Measurements from ENCODE around the gene VPREB3. TPM values are rescaled to one million over a fixed set of nuclear protein-coding genes. Genes with fewer than 3 reads are reported as not detected.

Gene VPREB3
- total RNA-seq, 1 experiment from 2014 or later = not detected

- ChIA-PET CTCF (no interaction called here), POLR2A (no interaction called here)
- intact Hi-C loops (cut with micrococcal nuclease; ENCODE audit: unreplicated experiment) (loop anchor here (10.0 kb wide), 1 partner anchor 65 kb away; no protein-coding TSS in a partner anchor), in situ Hi-C loops (cut with HindIII; ENCODE audit: low pct_unique_long_range_greater_than_20kb, low sequenced_read_pairs) (no loop called here)
- no peak overlapping the region for H3K4me3 ChIP-seq (ENCODE audit: low read depth in 2 of 2, low read length in 2 of 2)
- H3K9me3 ChIP-seq (ENCODE audit: control insufficient read depth, insufficient read depth, low read depth, low read length) = no peaks in the 10 kb centered on the region
- H3K36me3 ChIP-seq (ENCODE audit: control insufficient read depth, insufficient read depth, low read length) = no peaks in the 10 kb centered on the region
- peaks cover 6% of the 10 kb centered on the region for H3K4me1 ChIP-seq (ENCODE audit: control insufficient read depth, insufficient read depth, low read length)
- H3K27ac ChIP-seq (ENCODE audit: low read length) = no peak overlapping the region
- BruUV-seq (replicated peaks) = no TSS peak
- no peak for ATAC-seq
- no peak for DNase-seq (ENCODE audit: low read depth, low spot score)
- no peaks in the 10 kb centered on the region for H3K27me3 ChIP-seq (ENCODE audit: control insufficient read depth, insufficient read depth, low read length)
- TF ChIP-seq SIN3A (IDR thresholded peaks at IDR 0.05; ENCODE audit: borderline replicate concordance, insufficient read depth, low read depth, low read length) (no peak), REST (IDR thresholded peaks at IDR 0.05; ENCODE audit: insufficient read depth in 1 of 2, low read depth in 2 of 2, low read length in 1 of 2) (no peak), CTCF (IDR thresholded peaks at IDR 0.05) (no peak), TCF7L2 (IDR thresholded peaks at IDR 0.05; ENCODE audit: low read depth, low read length) (no peak), POLR2AphosphoS5 (IDR thresholded peaks at IDR 0.05; ENCODE audit: low read depth, low read length) (no peak)
Measured at GRCh38 chr22:23779731-23780130, 25.5 kb upstream of the VPREB3 start.

- ChIA-PET CTCF (no interaction called here), POLR2A (no interaction called here)
- DNase-seq (ENCODE audit: low read depth, low spot score) = no peak
- H3K9me3 ChIP-seq (ENCODE audit: control insufficient read depth, insufficient read depth, low read depth, low read length) = no peaks in the 10 kb centered on the region
- H3K27me3 ChIP-seq (ENCODE audit: control insufficient read depth, insufficient read depth, low read length) = no peaks in the 10 kb centered on the region
- H3K4me1 ChIP-seq (ENCODE audit: control insufficient read depth, insufficient read depth, low read length) = peaks cover 6% of the 10 kb centered on the region
- no TSS peak for BruUV-seq (replicated peaks)
- no peak overlapping the region for H3K27ac ChIP-seq (ENCODE audit: low read length)
- no peak overlapping the region for H3K4me3 ChIP-seq (ENCODE audit: low read depth in 2 of 2, low read length in 2 of 2)
- intact Hi-C loops (cut with micrococcal nuclease; ENCODE audit: unreplicated experiment) (loop anchor here (10.0 kb wide), 1 partner anchor 66 kb away; no protein-coding TSS in a partner anchor), in situ Hi-C loops (cut with HindIII; ENCODE audit: low pct_unique_long_range_greater_than_20kb, low sequenced_read_pairs) (no loop called here)
- no peak for ATAC-seq
- TF ChIP-seq TCF7L2 (IDR thresholded peaks at IDR 0.05; ENCODE audit: low read depth, low read length) = no peak
- no peaks in the 10 kb centered on the region for H3K36me3 ChIP-seq (ENCODE audit: control insufficient read depth, insufficient read depth, low read length)
Measured at GRCh38 chr22:23779083-23779482, 24.9 kb upstream of the VPREB3 start.

- CTCF ChIA-PET = no interaction called here
- no peak for TF ChIP-seq SIN3A (IDR thresholded peaks at IDR 0.05; ENCODE audit: borderline replicate concordance, insufficient read depth, low read depth, low read length)
- no peak for TF ChIP-seq TCF7L2 (IDR thresholded peaks at IDR 0.05; ENCODE audit: low read depth, low read length)
- TF ChIP-seq POLR2AphosphoS5 (IDR thresholded peaks at IDR 0.05; ENCODE audit: low read depth, low read length) = no peak
- no peak for TF ChIP-seq REST (IDR thresholded peaks at IDR 0.05; ENCODE audit: insufficient read depth in 1 of 2, low read depth in 2 of 2, low read length in 1 of 2)
- Histone ChIP-seq H3K36me3 (ENCODE audit: control insufficient read depth, insufficient read depth, low read length) (no peaks in the 10 kb centered on the region), H3K4me3 (ENCODE audit: low read depth in 2 of 2, low read length in 2 of 2) (no peak overlapping the region), H3K9me3 (ENCODE audit: control insufficient read depth, insufficient read depth, low read depth, low read length) (no peaks in the 10 kb centered on the region), H3K27ac (ENCODE audit: low read length) (no peak overlapping the region), H3K4me1 (ENCODE audit: control insufficient read depth, insufficient read depth, low read length) (peaks cover 6% of the 10 kb centered on the region), H3K27me3 (ENCODE audit: control insufficient read depth, insufficient read depth, low read length) (no peaks in the 10 kb centered on the region)
- intact Hi-C loops (cut with micrococcal nuclease; ENCODE audit: unreplicated experiment) = loop anchor here (10.0 kb wide), 1 partner anchor 66 kb away; no protein-coding TSS in a partner anchor
- in situ Hi-C loops (cut with HindIII; ENCODE audit: low pct_unique_long_range_greater_than_20kb, low sequenced_read_pairs) = no loop called here
- POLR2A ChIA-PET = no interaction called here
- no TSS peak for BruUV-seq (replicated peaks)
- ATAC-seq (no peak), DNase-seq (ENCODE audit: low read depth, low spot score) (no peak)
Measured at GRCh38 chr22:23778577-23778900, 24.3 kb upstream of the VPREB3 start.

Measured in Panc1 (cell line).